ENCODE results near the gene SELENOP. TPM values are rescaled to one million over a fixed set of nuclear protein-coding genes. Genes with fewer than 3 reads are reported as not detected.
"Not testable (repeated sequence)": the region's sequence is repeated elsewhere in the genome, so short reads cannot be mapped to it uniquely, and the experiment has no call there.

The SELENOP gene
- total RNA-seq, 1 donor from 2014 or later, result 807 TPM

GRCh38 chr5:42828671-42829070, 17.0 kb upstream of the SELENOP start:
- no peak for DNase-seq (ENCODE audit: low spot score)

- no peak for DNase-seq (ENCODE audit: low spot score)
Observed at GRCh38 chr5:42826757-42827515, 15.2 kb upstream of the SELENOP start.

GRCh38 chr5:42825422-42826148, 13.9 kb upstream of the SELENOP start:
- no peak for DNase-seq (ENCODE audit: low spot score)

- no peak for DNase-seq (ENCODE audit: low spot score)
Observed at GRCh38 chr5:42824347-42824976, 12.8 kb upstream of the SELENOP start.

GRCh38 chr5:42822548-42822947, 10.9 kb upstream of the SELENOP start:
- DNase-seq (ENCODE audit: low spot score), result no peak

GRCh38 chr5:42819745-42820144, 8.1 kb upstream of the SELENOP start:
- no peak for DNase-seq (ENCODE audit: low spot score)

- not testable (repeated sequence) for DNase-seq (ENCODE audit: low spot score)
Observed at GRCh38 chr5:42816546-42816945, 4.9 kb upstream of the SELENOP start.

- DNase-seq (ENCODE audit: low spot score), result no peak
Observed at GRCh38 chr5:42813533-42813932, 1.8 kb upstream of the SELENOP start.

GRCh38 chr5:42812620-42813019, 928 bp upstream of the SELENOP start:
- DNase-seq (ENCODE audit: low spot score), result no peak

- DNase-seq (ENCODE audit: low spot score), result no peak
Observed at GRCh38 chr5:42810834-42811590, 680 bp downstream of the SELENOP start.

- no peak for DNase-seq (ENCODE audit: low spot score)
Observed at GRCh38 chr5:42808888-42809611, 2.6 kb downstream of the SELENOP start.

GRCh38 chr5:42807722-42808447, 3.8 kb downstream of the SELENOP start:
- DNase-seq (ENCODE audit: low spot score), result no peak

- DNase-seq (ENCODE audit: low spot score), result no peak
Observed at GRCh38 chr5:42806701-42807262, 4.9 kb downstream of the SELENOP start.

GRCh38 chr5:42806004-42806700, 5.5 kb downstream of the SELENOP start:
- no peak for DNase-seq (ENCODE audit: low spot score)

- DNase-seq (ENCODE audit: low spot score), result no peak
Observed at GRCh38 chr5:42804717-42805339, 6.9 kb downstream of the SELENOP start.

GRCh38 chr5:42801516-42802166, 10.1 kb downstream of the SELENOP start:
- no peak for DNase-seq (ENCODE audit: low spot score)

- DNase-seq (ENCODE audit: low spot score), result no peak
Observed at GRCh38 chr5:42800748-42801330, 10.9 kb downstream of the SELENOP start.

- no peak for DNase-seq (ENCODE audit: low spot score)
Observed at GRCh38 chr5:42799668-42800114, 12.0 kb downstream of the SELENOP start.
